Activated naive CD8-positive, alpha-beta T cell treated with anti-CD3 and anti-CD28 coated beads, Interleukin-2, amount 10 ng/mL, durations not matched to agents 7 days and 5 days (primary cell): ENCODE measurements around the gene TBL1X. TPM values are rescaled to one million over a fixed set of nuclear protein-coding genes. Genes with fewer than 3 reads are reported as not detected.
A peak's percentile ranks its signal among the peaks of the same experiment; 100 is the strongest.

Source experiments
- ATAC-seq: fragments of 150-1000 bp; cut with Tn5 transposase; one replicate; pipeline ENCODE4 v1.10.0; 2021; ENCODE audit warnings: low read depth, moderate library complexity
- POLR2A ChIA-PET: fragments of 350-600 bp; sonication (Branson Sonifier 250); formaldehyde crosslinking; loops from one replicate; lab custom pipeline; 2021; ENCODE audit warnings: antibody characterized with exemption; lab: Charles Lee
- DNase-seq: peaks from one replicate; pipeline ENCODE4 v3.0.0; 2021
- H3K27ac Mint-ChIP-seq: one replicate; pipeline ENCODE4 v1.8.0; 2022; ENCODE audit warnings: mild to moderate bottlenecking, mixed read lengths
- H3K27me3 Mint-ChIP-seq: one replicate; pipeline ENCODE4 v1.8.0; 2022; ENCODE audit warnings: mild to moderate bottlenecking, moderate library complexity, mixed read lengths
- H3K36me3 Mint-ChIP-seq: one replicate; pipeline ENCODE4 v1.8.0; 2021; ENCODE audit warnings: mild to moderate bottlenecking, mixed read lengths
- H3K4me1 Mint-ChIP-seq: one replicate; pipeline ENCODE4 v1.8.0; 2021; ENCODE audit warnings: mixed read lengths
- H3K4me3 Mint-ChIP-seq: one replicate; pipeline ENCODE4 v1.8.0; 2022; ENCODE audit warnings: mild to moderate bottlenecking, moderate library complexity, mixed read lengths
- H3K9me3 Mint-ChIP-seq: one replicate; pipeline ENCODE4 v1.8.0; 2021; ENCODE audit warnings: mixed read lengths
- total RNA-seq, 2 experiments: library from RNA; stranded (reverse); gene quantifications; one replicate each; pipeline ENCODE4 v1.2.3, GENCODE V29; 2021

Gene TBL1X
- total RNA-seq, 2 experiments from 2014 or later: 29.7 to 31.1 TPM

GRCh38 chrX:9729171-9729885 lies 264.5 kb downstream of the TBL1X start:
- peaks cover 7% of the 10 kb centered on the region for H3K9me3 Mint-ChIP-seq
- H3K36me3 Mint-ChIP-seq: no peaks in the 10 kb centered on the region
- POLR2A ChIA-PET: no interaction called here
- no peak overlapping the region for H3K4me3 Mint-ChIP-seq
- H3K27ac Mint-ChIP-seq: no peak overlapping the region
- no peaks in the 10 kb centered on the region for H3K27me3 Mint-ChIP-seq
- H3K4me1 Mint-ChIP-seq: no peaks in the 10 kb centered on the region
- DNase-seq (no peak), ATAC-seq (no peak)

- no peaks in the 10 kb centered on the region for H3K36me3 Mint-ChIP-seq
- H3K27ac Mint-ChIP-seq: no peak overlapping the region
- no peak overlapping the region for H3K4me3 Mint-ChIP-seq
- POLR2A ChIA-PET: no interaction called here
- DNase-seq (no peak), ATAC-seq (no peak)
- no peaks in the 10 kb centered on the region for H3K27me3 Mint-ChIP-seq
- H3K9me3 Mint-ChIP-seq: peaks cover 8% of the 10 kb centered on the region
- H3K4me1 Mint-ChIP-seq: no peaks in the 10 kb centered on the region
Measured at GRCh38 chrX:9730078-9730477, 265.2 kb downstream of the TBL1X start.

GRCh38 chrX:9730752-9731151 lies 265.9 kb downstream of the TBL1X start:
- Mint-ChIP-seq H3K4me1 (no peaks in the 10 kb centered on the region), H3K27me3 (no peaks in the 10 kb centered on the region), H3K36me3 (no peaks in the 10 kb centered on the region), H3K27ac (no peak overlapping the region), H3K9me3 (peaks cover 10% of the 10 kb centered on the region), H3K4me3 (no peak overlapping the region)
- POLR2A ChIA-PET: no interaction called here
- ATAC-seq (no peak), DNase-seq (no peak)

GRCh38 chrX:9737363-9737762 lies 272.5 kb downstream of the TBL1X start:
- POLR2A ChIA-PET: no interaction called here
- no peaks in the 10 kb centered on the region for H3K36me3 Mint-ChIP-seq
- peaks cover 3% of the 10 kb centered on the region for H3K9me3 Mint-ChIP-seq
- no peak overlapping the region for H3K27ac Mint-ChIP-seq
- no peak overlapping the region for H3K4me3 Mint-ChIP-seq
- ATAC-seq: no peak
- H3K27me3 Mint-ChIP-seq: peaks cover 2% of the 10 kb centered on the region
- DNase-seq: no peak
- H3K4me1 Mint-ChIP-seq: peaks cover 2% of the 10 kb centered on the region

GRCh38 chrX:9738151-9738550 lies 273.3 kb downstream of the TBL1X start:
- Mint-ChIP-seq H3K4me3 (no peak overlapping the region), H3K9me3 (peaks cover 3% of the 10 kb centered on the region), H3K36me3 (no peaks in the 10 kb centered on the region), H3K27me3 (peaks cover 2% of the 10 kb centered on the region), H3K27ac (no peak overlapping the region), H3K4me1 (peaks cover 2% of the 10 kb centered on the region)
- DNase-seq (no peak), ATAC-seq (no peak)
- POLR2A ChIA-PET: no interaction called here

GRCh38 chrX:9739130-9739529 lies 274.3 kb downstream of the TBL1X start:
- ATAC-seq (no peak), DNase-seq (no peak)
- POLR2A ChIA-PET: no interaction called here
- H3K27ac Mint-ChIP-seq: no peak overlapping the region
- peaks cover 2% of the 10 kb centered on the region for H3K4me1 Mint-ChIP-seq
- peaks cover 3% of the 10 kb centered on the region for H3K9me3 Mint-ChIP-seq
- H3K4me3 Mint-ChIP-seq: no peak overlapping the region
- no peaks in the 10 kb centered on the region for H3K36me3 Mint-ChIP-seq
- H3K27me3 Mint-ChIP-seq: peaks cover 3% of the 10 kb centered on the region

GRCh38 chrX:9745417-9746115 lies 280.7 kb downstream of the TBL1X start:
- ATAC-seq (peak; percentile 60), DNase-seq (no peak)
- POLR2A ChIA-PET: no interaction called here

GRCh38 chrX:9746148-9746888 lies 281.5 kb downstream of the TBL1X start:
- H3K4me3 Mint-ChIP-seq: no peak overlapping the region
- no peak for ATAC-seq
- H3K36me3 Mint-ChIP-seq: peaks cover 10% of the 10 kb centered on the region
- H3K27me3 Mint-ChIP-seq: peaks cover 3% of the 10 kb centered on the region
- peaks cover 5% of the 10 kb centered on the region for H3K9me3 Mint-ChIP-seq
- peaks cover 12% of the 10 kb centered on the region for H3K4me1 Mint-ChIP-seq
- POLR2A ChIA-PET: no interaction called here
- DNase-seq: no peak
- H3K27ac Mint-ChIP-seq: peak overlapping the region; percentile 49

More at GRCh38 chrX:9745417-9746115, 280.7 kb downstream of the TBL1X start:
- Mint-ChIP-seq H3K27me3 (peaks cover 3% of the 10 kb centered on the region), H3K9me3 (peaks cover 5% of the 10 kb centered on the region), H3K36me3 (peaks cover 10% of the 10 kb centered on the region), H3K27ac (peak overlapping the region; percentile 82), H3K4me3 (peak overlapping the region; percentile 63), H3K4me1 (peaks cover 12% of the 10 kb centered on the region)

- Mint-ChIP-seq H3K36me3 (peaks cover 10% of the 10 kb centered on the region), H3K9me3 (peaks cover 5% of the 10 kb centered on the region), H3K4me3 (no peak overlapping the region), H3K27ac (no peak overlapping the region), H3K4me1 (peaks cover 12% of the 10 kb centered on the region), H3K27me3 (peaks cover 3% of the 10 kb centered on the region)
- DNase-seq: no peak
- POLR2A ChIA-PET: no interaction called here
- no peak for ATAC-seq
Measured at GRCh38 chrX:9747644-9748043, 282.8 kb downstream of the TBL1X start.

GRCh38 chrX:9749146-9749692 lies 284.4 kb downstream of the TBL1X start:
- POLR2A ChIA-PET: no interaction called here
- H3K27me3 Mint-ChIP-seq: peaks cover 2% of the 10 kb centered on the region
- no peak for DNase-seq

GRCh38 chrX:9757366-9757765 lies 292.5 kb downstream of the TBL1X start:
- Mint-ChIP-seq H3K36me3 (no peaks in the 10 kb centered on the region), H3K4me1 (no peaks in the 10 kb centered on the region), H3K9me3 (peaks cover 2% of the 10 kb centered on the region), H3K27ac (no peak overlapping the region), H3K27me3 (peaks cover 2% of the 10 kb centered on the region), H3K4me3 (no peak overlapping the region)
- ATAC-seq (no peak), DNase-seq (no peak)
- POLR2A ChIA-PET: no interaction called here

More at GRCh38 chrX:9749146-9749692, 284.4 kb downstream of the TBL1X start:
- no peak for ATAC-seq
- Mint-ChIP-seq H3K36me3 (peaks cover 10% of the 10 kb centered on the region), H3K4me3 (no peak overlapping the region), H3K27ac (no peak overlapping the region), H3K4me1 (peaks cover 12% of the 10 kb centered on the region), H3K9me3 (peaks cover 5% of the 10 kb centered on the region)

GRCh38 chrX:9758021-9758638 lies 293.3 kb downstream of the TBL1X start:
- no peaks in the 10 kb centered on the region for H3K36me3 Mint-ChIP-seq
- POLR2A ChIA-PET: no interaction called here

GRCh38 chrX:9759337-9759736 lies 294.5 kb downstream of the TBL1X start:
- H3K9me3 Mint-ChIP-seq: peaks cover 2% of the 10 kb centered on the region
- H3K27me3 Mint-ChIP-seq: peaks cover 9% of the 10 kb centered on the region
- POLR2A ChIA-PET: no interaction called here
- DNase-seq (no peak), ATAC-seq (no peak)
- no peak overlapping the region for H3K4me3 Mint-ChIP-seq
- H3K27ac Mint-ChIP-seq: no peak overlapping the region
- H3K36me3 Mint-ChIP-seq: no peaks in the 10 kb centered on the region
- H3K4me1 Mint-ChIP-seq: no peaks in the 10 kb centered on the region

More at GRCh38 chrX:9758021-9758638, 293.3 kb downstream of the TBL1X start:
- Mint-ChIP-seq H3K27ac (no peak overlapping the region), H3K27me3 (peaks cover 5% of the 10 kb centered on the region), H3K4me1 (no peaks in the 10 kb centered on the region), H3K9me3 (peaks cover 2% of the 10 kb centered on the region), H3K4me3 (no peak overlapping the region)
- ATAC-seq (no peak), DNase-seq (no peak)
